A549 (cell line): ENCODE measurements around the gene EVI5L. TPM values are rescaled to one million over a fixed set of nuclear protein-coding genes. Genes with fewer than 3 reads are reported as not detected.

Experiments
- ATAC-seq, 2 experiments: fragments of 200-7000 bp in 1 of 2; fragments of >200 bp in 1 of 2; cut with Nextera tagmentation in 1 of 2; cut with Tn5 transposase in 1 of 2; 3 replicates each; pipeline versions ENCODE4 v1.8.0 to v1.9.1; 2018 to 2020; ENCODE audit warnings: mild to moderate bottlenecking in 1 of 2, moderate library complexity in 1 of 2
- CTCF ChIA-PET: fragments of 300-600 bp; sonication (Branson Sonifier 250); formaldehyde crosslinking; extraction: SDS; loops from one replicate; lab custom pipeline; 2021; ENCODE audit warnings: antibody characterized with exemption, inconsistent platforms; lab: Yijun Ruan, JAX
- POLR2A ChIA-PET: fragments of 350-600 bp; formaldehyde crosslinking; extraction: SDS; loops from one replicate; lab custom pipeline; 2021; ENCODE audit warnings: antibody characterized with exemption, inconsistent platforms; lab: Yijun Ruan, JAX
- DNase-seq, 2 experiments: peaks; one replicate each; pipeline versions ENCODE4 v3.0.0 to v3.0.0-alpha.2; 2011 to 2016; ENCODE audit warnings: low read depth in 1 of 2, low spot score in 1 of 2
- FAIRE-seq: peaks from 2 replicates; lab custom pipeline; 2011; peaks lifted over from hg19 to GRCh38; lab: Jason Lieb, UNC
- H3K27ac ChIP-seq, 2 experiments: fragments of >200 bp; sonication (Bioruptor Twin); formaldehyde crosslinking; 3 replicates each; pipeline ENCODE4 v1.5.1; 2016 to 2017
- H3K4me1 ChIP-seq: fragments of >200 bp; sonication (Bioruptor Twin); formaldehyde crosslinking; 3 replicates; pipeline ENCODE4 v1.6.1; 2016
- H3K4me2 ChIP-seq: fragments of >200 bp; sonication (Bioruptor Twin); formaldehyde crosslinking; 3 replicates; pipeline ENCODE4 v1.6.1; 2016
- H3K4me3 ChIP-seq: fragments of >200 bp; sonication (Bioruptor Twin); formaldehyde crosslinking; 3 replicates; pipeline ENCODE4 v1.5.1; 2016
- H3K9me3 ChIP-seq: fragments of >200 bp; sonication (Bioruptor Twin); formaldehyde crosslinking; 3 replicates; pipeline ENCODE4 v1.6.1; 2016
- ATOH8 ChIP-seq: fragments of 250-450 bp; sonication (Bioruptor Pico); IDR thresholded peaks from 2 replicates; pipeline ENCODE4 v1.5.0; 2020; ENCODE audit warnings: low read depth, mild to moderate bottlenecking, moderate library complexity
- CEBPB ChIP-seq, 2 experiments: fragments of >200 bp in 1 of 2; sonication (Bioruptor Twin) in 1 of 2; formaldehyde crosslinking in 1 of 2; IDR thresholded peaks; 2 replicates each; pipeline ENCODE4 v1.6.1; 2012 to 2016
- EHF ChIP-seq: fragments of 250-450 bp; sonication (Bioruptor Pico); IDR thresholded peaks from 2 replicates; pipeline ENCODE4 v1.5.0; 2020; ENCODE audit warnings: mild to moderate bottlenecking
- EP300 ChIP-seq, 2 experiments: fragments of >200 bp; sonication (Bioruptor Twin); formaldehyde crosslinking; IDR thresholded peaks; 2 replicates in 1 of 2; 3 replicates in 1 of 2; pipeline ENCODE4 v1.6.1; 2016 to 2017
- FOSB ChIP-seq: fragments of 250-450 bp; sonication (Bioruptor Pico); IDR thresholded peaks from 2 replicates; pipeline ENCODE4 v1.5.0; 2020; ENCODE audit warnings: mild to moderate bottlenecking, moderate library complexity
- FOSL2 ChIP-seq, 2 experiments: fragments of 450-650 bp in 1 of 2; fragments of >200 bp in 1 of 2; sonication (Bioruptor Twin) in 1 of 2; formaldehyde crosslinking; IDR thresholded peaks; 2 replicates each; pipeline versions ENCODE4 v1.5.0 to v1.6.1; 2016 to 2020; ENCODE audit warnings: mild to moderate bottlenecking in 1 of 2, moderate library complexity in 1 of 2
- FOXS1 ChIP-seq: fragments of 250-450 bp; sonication (Bioruptor Pico); IDR thresholded peaks from 2 replicates; pipeline ENCODE4 v1.5.0; 2020; ENCODE audit warnings: mild to moderate bottlenecking, moderate library complexity
- HDAC2 ChIP-seq: fragments of 200-600 bp; sonication (generic); IDR thresholded peaks from 2 replicates; pipeline ENCODE4 v1.6.1; 2016
- HEYL ChIP-seq: fragments of 250-450 bp; sonication (Bioruptor Pico); IDR thresholded peaks from 2 replicates; pipeline ENCODE4 v1.8.0; 2021; ENCODE audit warnings: mild to moderate bottlenecking, moderate library complexity
- JUN ChIP-seq, 2 experiments: fragments of >200 bp; sonication (Bioruptor Twin); formaldehyde crosslinking; IDR thresholded peaks; 2 replicates in 1 of 2; 3 replicates in 1 of 2; pipeline ENCODE4 v1.6.1; 2016 to 2017
- KDM5A ChIP-seq: fragments of 200-600 bp; sonication (generic); IDR thresholded peaks from 2 replicates; pipeline ENCODE4 v1.6.1; 2016; ENCODE audit warnings: antibody characterized with exemption, mild to moderate bottlenecking
- MYC ChIP-seq: IDR thresholded peaks from 2 replicates; pipeline ENCODE4 v1.6.1; 2012; ENCODE audit warnings: mild to moderate bottlenecking, inconsistent platforms, low read length, improper control_type of control experiment, borderline replicate concordance
- NPAS2 ChIP-seq: fragments of 250-450 bp; sonication (Bioruptor Pico); IDR thresholded peaks from 2 replicates; pipeline ENCODE4 v1.8.0; 2022; ENCODE audit warnings: mild to moderate bottlenecking, moderate library complexity, borderline replicate concordance
- NR3C1 ChIP-seq: fragments of >200 bp; sonication (Bioruptor Twin); formaldehyde crosslinking; IDR thresholded peaks from 3 replicates; pipeline ENCODE4 v1.6.1; 2017
- POLR2AphosphoS2 ChIP-seq: conservative IDR thresholded peaks from 2 replicates; pipeline ENCODE4 v1.6.1; 2012; ENCODE audit warnings: low read length, improper control_type of control experiment, inconsistent platforms
- RCOR1 ChIP-seq: fragments of 150-350 bp; IDR thresholded peaks from 2 replicates; pipeline ENCODE4 v1.6.1; 2014; ENCODE audit warnings: antibody characterized with exemption, low read length, low read depth
- RFX5 ChIP-seq: fragments of 450-650 bp; IDR thresholded peaks from 2 replicates; pipeline ENCODE4 v1.7.1; 2014; ENCODE audit warnings: antibody characterized with exemption, mild to moderate bottlenecking, moderate library complexity
- SREBF2 ChIP-seq: fragments of 450-650 bp; IDR thresholded peaks from 2 replicates; pipeline ENCODE4 v1.6.1; 2014; ENCODE audit warnings: mild to moderate bottlenecking, moderate library complexity
- ZC3H11A ChIP-seq: fragments of 450-650 bp; IDR thresholded peaks from 2 replicates; pipeline ENCODE4 v1.6.1; 2014; ENCODE audit warnings: antibody characterized with exemption, mild to moderate bottlenecking
- ZSCAN20 ChIP-seq: fragments of 250-450 bp; sonication (Bioruptor Pico); IDR thresholded peaks from 2 replicates; pipeline ENCODE4 v1.8.0; 2022; ENCODE audit warnings: mild to moderate bottlenecking, moderate library complexity
- whole genome bisulfite sequencing: methylation state at CpG from one replicate; pipeline ENCODE4 v1.1.6; 2017; ENCODE audit errors: missing lambda C conversion rate; 5-methylcytosine and 5-hydroxymethylcytosine counted together
- polyA plus RNA-seq, 4 experiments: library from polyadenylated mRNA; depleted of rRNA in 3 of 4; stranded (reverse); fragments of >200 nt; fragmentation: RNase III in 1 of 4; extraction: RNeasy Plus Mini Kit Qiagen cat#74134 plus additional on column Dnase treatment in 1 of 4; gene quantifications; 2 replicates in 3 of 4; 3 replicates in 1 of 4; pipeline ENCODE4 v1.2.3, GENCODE V29; 2011 to 2017
- TF ChIP-seq, protein P1 (sequence below): IDR thresholded peaks from 2 replicates; pipeline ENCODE4 v1.6.1; 2012
- TF ChIP-seq, protein P2 (sequence below): fragments of 450-650 bp; IDR thresholded peaks from 2 replicates; pipeline ENCODE4 v1.6.1; 2014; ENCODE audit warnings: antibody characterized with exemption
- TF ChIP-seq, protein P3 (sequence below): fragments of 150-350 bp; IDR thresholded peaks from 2 replicates; pipeline ENCODE4 v1.6.1; 2014; ENCODE audit warnings: low read depth, mild to moderate bottlenecking, low read length
- TF ChIP-seq, protein P4 (sequence below): fragments of 200-600 bp; sonication (generic); IDR thresholded peaks from 2 replicates; pipeline ENCODE4 v1.6.1; 2016; ENCODE audit warnings: antibody characterized with exemption, mild to moderate bottlenecking, moderate library complexity

EVI5L gene
- polyA plus RNA-seq, 2 of the 4 experiments (the other 2 are of a cell fraction), result 1.2 to 1.8 TPM

GRCh38 chr19:7842661-7843294 lies 12.8 kb downstream of the EVI5L start:
- peaks cover 2% of the 10 kb centered on the region; the same call in 1 of the 3 replicates for H3K4me1 ChIP-seq
- FAIRE-seq, result no peak
- ChIA-PET CTCF (no interaction called here), POLR2A (no interaction called here)
- H3K27ac ChIP-seq, result no peak overlapping the region
- TF ChIP-seq POLR2AphosphoS2 (no peak), CEBPB (IDR thresholded peaks at IDR 0.05) (no peak), FOSB (no peak), SREBF2 (no peak), MYC (no peak)
- TF ChIP-seq, protein P1, sequence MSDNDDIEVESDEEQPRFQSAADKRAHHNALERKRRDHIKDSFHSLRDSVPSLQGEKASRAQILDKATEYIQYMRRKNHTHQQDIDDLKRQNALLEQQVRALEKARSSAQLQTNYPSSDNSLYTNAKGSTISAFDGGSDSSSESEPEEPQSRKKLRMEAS, result no peak
- TF ChIP-seq, protein P2, sequence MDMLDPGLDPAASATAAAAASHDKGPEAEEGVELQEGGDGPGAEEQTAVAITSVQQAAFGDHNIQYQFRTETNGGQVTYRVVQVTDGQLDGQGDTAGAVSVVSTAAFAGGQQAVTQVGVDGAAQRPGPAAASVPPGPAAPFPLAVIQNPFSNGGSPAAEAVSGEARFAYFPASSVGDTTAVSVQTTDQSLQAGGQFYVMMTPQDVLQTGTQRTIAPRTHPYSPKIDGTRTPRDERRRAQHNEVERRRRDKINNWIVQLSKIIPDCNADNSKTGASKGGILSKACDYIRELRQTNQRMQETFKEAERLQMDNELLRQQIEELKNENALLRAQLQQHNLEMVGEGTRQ, result no peak
- TF ChIP-seq, all 56 proteins: peak for 0
- H3K4me3 ChIP-seq, result no peak overlapping the region
- ATAC-seq (no peak), DNase-seq (no peak)
- no peaks in the 10 kb centered on the region for H3K9me3 ChIP-seq
- 75% methylated on average over 12 of the region's 12 CpGs for WGBS
- no peak overlapping the region for H3K4me2 ChIP-seq

DNA sequence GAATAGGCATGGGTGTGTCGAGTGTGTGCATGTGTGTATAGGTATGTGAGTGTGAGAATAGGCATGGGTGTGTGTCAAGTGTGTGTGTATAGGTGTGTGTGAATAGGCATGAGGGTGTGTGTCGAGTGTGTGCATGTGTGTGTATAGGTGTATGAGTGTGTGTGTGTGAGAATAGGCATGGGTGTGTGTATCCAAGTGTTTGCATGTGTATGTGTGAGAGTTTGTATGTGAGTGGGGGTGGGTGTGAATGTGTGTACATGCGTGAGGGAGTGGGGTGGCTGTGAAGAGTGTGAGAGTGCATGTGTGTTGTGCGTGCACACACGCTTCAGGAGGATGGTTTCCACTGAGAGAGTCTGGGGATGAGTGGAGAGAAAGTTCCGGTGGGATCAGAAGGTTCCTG lies 13.5 kb downstream of the EVI5L start:
- ChIA-PET CTCF (interaction anchor here (1.7 kb wide), 1 partner anchor 9 kb away, joined by 8 read pairs; no protein-coding TSS in a partner anchor), POLR2A (no interaction called here)
- Histone ChIP-seq H3K4me2 (no peak overlapping the region), H3K9me3 (no peaks in the 10 kb centered on the region), H3K4me1 (no peaks in the 10 kb centered on the region), H3K4me3 (no peak overlapping the region), H3K27ac (no peak overlapping the region)
- no peak for DNase-seq
- ATAC-seq, result no peak
- WGBS, result 87% methylated on average over 6 of the region's 6 CpGs
- FAIRE-seq, result no peak
- TF ChIP-seq FOSL2 (IDR thresholded peaks at IDR 0.05) (no peak), FOSL2 (CRISPR knock-in tag; IDR thresholded peaks at IDR 0.05) (no peak), NPAS2 (CRISPR knock-in tag) (no peak), EHF (no peak), ATOH8 (CRISPR knock-in tag) (no peak), HDAC2 (no peak), JUN (IDR thresholded peaks at IDR 0.05) (no peak), POLR2AphosphoS2 (no peak), RFX5 (no peak), HEYL (CRISPR knock-in tag) (no peak), RCOR1 (no peak), ZC3H11A (no peak), EP300 (IDR thresholded peaks at IDR 0.05) (no peak), ZSCAN20 (no peak), FOXS1 (CRISPR knock-in tag) (no peak), NR3C1 (no peak), KDM5A (no peak)
- TF ChIP-seq, protein P3, sequence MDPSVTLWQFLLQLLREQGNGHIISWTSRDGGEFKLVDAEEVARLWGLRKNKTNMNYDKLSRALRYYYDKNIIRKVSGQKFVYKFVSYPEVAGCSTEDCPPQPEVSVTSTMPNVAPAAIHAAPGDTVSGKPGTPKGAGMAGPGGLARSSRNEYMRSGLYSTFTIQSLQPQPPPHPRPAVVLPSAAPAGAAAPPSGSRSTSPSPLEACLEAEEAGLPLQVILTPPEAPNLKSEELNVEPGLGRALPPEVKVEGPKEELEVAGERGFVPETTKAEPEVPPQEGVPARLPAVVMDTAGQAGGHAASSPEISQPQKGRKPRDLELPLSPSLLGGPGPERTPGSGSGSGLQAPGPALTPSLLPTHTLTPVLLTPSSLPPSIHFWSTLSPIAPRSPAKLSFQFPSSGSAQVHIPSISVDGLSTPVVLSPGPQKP, result no peak
- TF ChIP-seq, protein P2, result no peak
- TF ChIP-seq, protein P4, sequence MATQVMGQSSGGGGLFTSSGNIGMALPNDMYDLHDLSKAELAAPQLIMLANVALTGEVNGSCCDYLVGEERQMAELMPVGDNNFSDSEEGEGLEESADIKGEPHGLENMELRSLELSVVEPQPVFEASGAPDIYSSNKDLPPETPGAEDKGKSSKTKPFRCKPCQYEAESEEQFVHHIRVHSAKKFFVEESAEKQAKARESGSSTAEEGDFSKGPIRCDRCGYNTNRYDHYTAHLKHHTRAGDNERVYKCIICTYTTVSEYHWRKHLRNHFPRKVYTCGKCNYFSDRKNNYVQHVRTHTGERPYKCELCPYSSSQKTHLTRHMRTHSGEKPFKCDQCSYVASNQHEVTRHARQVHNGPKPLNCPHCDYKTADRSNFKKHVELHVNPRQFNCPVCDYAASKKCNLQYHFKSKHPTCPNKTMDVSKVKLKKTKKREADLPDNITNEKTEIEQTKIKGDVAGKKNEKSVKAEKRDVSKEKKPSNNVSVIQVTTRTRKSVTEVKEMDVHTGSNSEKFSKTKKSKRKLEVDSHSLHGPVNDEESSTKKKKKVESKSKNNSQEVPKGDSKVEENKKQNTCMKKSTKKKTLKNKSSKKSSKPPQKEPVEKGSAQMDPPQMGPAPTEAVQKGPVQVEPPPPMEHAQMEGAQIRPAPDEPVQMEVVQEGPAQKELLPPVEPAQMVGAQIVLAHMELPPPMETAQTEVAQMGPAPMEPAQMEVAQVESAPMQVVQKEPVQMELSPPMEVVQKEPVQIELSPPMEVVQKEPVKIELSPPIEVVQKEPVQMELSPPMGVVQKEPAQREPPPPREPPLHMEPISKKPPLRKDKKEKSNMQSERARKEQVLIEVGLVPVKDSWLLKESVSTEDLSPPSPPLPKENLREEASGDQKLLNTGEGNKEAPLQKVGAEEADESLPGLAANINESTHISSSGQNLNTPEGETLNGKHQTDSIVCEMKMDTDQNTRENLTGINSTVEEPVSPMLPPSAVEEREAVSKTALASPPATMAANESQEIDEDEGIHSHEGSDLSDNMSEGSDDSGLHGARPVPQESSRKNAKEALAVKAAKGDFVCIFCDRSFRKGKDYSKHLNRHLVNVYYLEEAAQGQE, result no peak
- TF ChIP-seq, all 56 proteins: peak for 0
